PC-3 (cell line): ENCODE data around the gene CYP2B6. TPM values are rescaled to one million over a fixed set of nuclear protein-coding genes. Genes with fewer than 3 reads are reported as not detected.

Experiments used
- ATAC-seq: fragments of 200-7000 bp; cut with Tn5 transposase; 2 replicates; pipeline ENCODE4 v1.9.1; 2020; ENCODE audit warnings: mild to moderate bottlenecking, moderate library complexity
- BruUV-seq: library from RNA; stranded (reverse); fragments of 400-500 nt; replicated peaks from 2 replicates; lab custom pipeline; 2021; lab: Mats Ljungman, UMichigan
- CTCF ChIA-PET: fragments of 300-600 bp; sonication (Branson Sonifier 250); formaldehyde crosslinking; loops from one replicate; lab custom pipeline; 2022; ENCODE audit warnings: antibody characterized with exemption; lab: Charles Lee
- POLR2A ChIA-PET: fragments of 300-600 bp; sonication (Branson Sonifier 250); formaldehyde crosslinking; loops from one replicate; lab custom pipeline; 2022; ENCODE audit warnings: antibody characterized with exemption; ENCODE audit not compliant: unreplicated experiment; lab: Charles Lee
- DNase-seq: peaks from one replicate; pipeline ENCODE4 v3.0.0-alpha.2; 2015
- H2AFZ ChIP-seq: fragments of 300-600 bp; sonication (generic); 2 replicates; pipeline ENCODE4 v1.6.0; 2016; ENCODE audit warnings: antibody characterized with exemption, low read length
- H3F3A ChIP-seq: fragments of 300-600 bp; sonication (generic); one replicate; pipeline ENCODE4 v1.6.0; 2017; ENCODE audit warnings: antibody characterized with exemption, low read length, control low read depth, mild to moderate bottlenecking; ENCODE audit not compliant: unreplicated experiment
- H3K27ac ChIP-seq: fragments of 300-600 bp; sonication (generic); 2 replicates; pipeline ENCODE4 v1.5.1; 2016; ENCODE audit warnings: mild to moderate bottlenecking, low read length
- H3K27me3 ChIP-seq: fragments of 300-600 bp; sonication (generic); 2 replicates; pipeline ENCODE4 v1.6.1; 2016; ENCODE audit warnings: low read length, mixed read lengths
- H3K36me3 ChIP-seq: fragments of 300-600 bp; sonication (generic); 2 replicates; pipeline ENCODE4 v1.6.1; 2016; ENCODE audit warnings: low read depth, mixed run types, low read length, mixed read lengths
- H3K4me1 ChIP-seq: fragments of 300-600 bp; sonication (generic); 2 replicates; pipeline ENCODE4 v1.5.1; 2016; ENCODE audit warnings: low read length; ENCODE audit not compliant: insufficient read depth
- H3K4me2 ChIP-seq: fragments of 300-600 bp; sonication (generic); 2 replicates; pipeline ENCODE4 v1.6.0; 2016; ENCODE audit warnings: low read length
- H3K4me3 ChIP-seq: fragments of 300-600 bp; sonication (generic); 2 replicates; pipeline ENCODE4 v1.5.1; 2016; ENCODE audit warnings: mild to moderate bottlenecking, low read length, mixed read lengths
- H3K79me2 ChIP-seq: fragments of 300-600 bp; sonication (generic); 2 replicates; pipeline ENCODE4 v1.6.1; 2017; ENCODE audit warnings: low read length, mixed read lengths
- H3K9ac ChIP-seq: fragments of 300-600 bp; sonication (generic); 2 replicates; pipeline ENCODE4 v1.6.0; 2016; ENCODE audit warnings: mild to moderate bottlenecking, low read length
- H3K9me2 ChIP-seq: fragments of 300-600 bp; sonication (generic); replicated peaks from 2 replicates; pipeline ENCODE4 v1.6.1; 2016; ENCODE audit warnings: mixed run types, low read length, mixed read lengths
- H3K9me3 ChIP-seq: fragments of 300-600 bp; sonication (generic); 2 replicates; pipeline ENCODE4 v1.6.1; 2016; ENCODE audit warnings: low read length, mixed read lengths
- H4K20me1 ChIP-seq: fragments of 300-600 bp; sonication (generic); 2 replicates; pipeline ENCODE4 v1.6.1; 2016; ENCODE audit warnings: low read length, mixed read lengths
- EZH2 ChIP-seq: fragments of 300-600 bp; sonication (generic); IDR thresholded peaks from one replicate; pipeline ENCODE4 v1.6.1; 2017; ENCODE audit warnings: antibody characterized with exemption, mild to moderate bottlenecking, low read length; ENCODE audit not compliant: unreplicated experiment
- EZH2phosphoT487 ChIP-seq: fragments of 300-600 bp; sonication (generic); IDR thresholded peaks from 2 replicates; pipeline ENCODE4 v1.6.1; 2018; ENCODE audit warnings: mild to moderate bottlenecking, antibody characterized with exemption, low read length, borderline replicate concordance
- intact Hi-C: fragments of 100-400 bp; cut with micrococcal nuclease; formaldehyde crosslinking; loops from 2 replicates; pipeline ENCODE4 v1.9.0; 2023
- total RNA-seq: library from RNA; depleted of rRNA; stranded (reverse); fragments of >200 nt; gene quantifications from 2 replicates; pipeline ENCODE4 v1.2.3, GENCODE V29; 2014
- TF ChIP-seq, protein P1 (sequence below): fragments of 300-600 bp; sonication (generic); conservative IDR thresholded peaks from 2 replicates; pipeline ENCODE4 v1.5.1; 2017; ENCODE audit warnings: antibody characterized with exemption, low read depth, mild to moderate bottlenecking, low read length

Gene CYP2B6
- total RNA-seq, 1 experiment from 2014 or later, result not detected

DNA sequence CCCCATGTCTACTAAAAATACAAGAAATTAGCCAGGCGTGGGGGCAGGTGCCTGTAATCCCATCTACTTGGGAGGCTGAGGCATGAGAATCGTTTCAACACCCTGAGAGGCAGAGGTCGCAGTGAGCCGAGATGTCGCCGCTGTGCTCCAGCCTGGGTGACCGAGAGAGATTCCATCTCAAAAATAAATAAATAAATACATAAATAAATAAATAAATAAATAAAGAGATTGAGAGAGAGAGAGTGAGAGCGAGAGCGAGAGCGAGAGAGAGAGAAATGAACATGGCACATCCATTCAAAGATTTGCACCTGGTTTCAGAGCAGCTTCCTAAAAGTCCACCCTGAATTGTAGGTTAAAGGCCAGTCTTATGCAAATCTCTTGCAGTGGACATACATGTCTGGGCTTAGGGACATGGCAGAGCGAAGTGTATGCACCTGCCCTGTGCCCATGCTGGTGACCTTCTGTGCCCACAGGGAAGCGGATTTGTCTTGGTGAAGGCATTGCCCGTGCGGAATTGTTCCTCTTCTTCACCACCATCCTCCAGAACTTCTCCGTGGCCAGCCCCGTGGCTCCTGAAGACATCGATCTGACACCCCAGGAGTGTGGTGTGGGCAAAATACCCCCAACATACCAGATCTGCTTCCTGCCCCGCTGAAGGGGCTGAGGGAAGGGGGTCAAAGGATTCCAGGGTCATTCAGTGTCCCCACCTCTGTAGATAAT, 42.3 kb upstream of the CYP2B6 start:
- no peaks in the 10 kb centered on the region for H3K9me2 ChIP-seq
- intact Hi-C loops, result no loop called here
- no peak overlapping the region for H3K27ac ChIP-seq
- no peak overlapping the region for H3K4me2 ChIP-seq
- DNase-seq (no peak), ATAC-seq (no peak)
- H4K20me1 ChIP-seq, result no peaks in the 10 kb centered on the region
- BruUV-seq, result no TSS peak
- no peak overlapping the region for H3K4me3 ChIP-seq
- H3K36me3 ChIP-seq, result no peaks in the 10 kb centered on the region
- ChIA-PET CTCF (no interaction called here), POLR2A (no interaction called here)
- TF ChIP-seq, protein P1, sequence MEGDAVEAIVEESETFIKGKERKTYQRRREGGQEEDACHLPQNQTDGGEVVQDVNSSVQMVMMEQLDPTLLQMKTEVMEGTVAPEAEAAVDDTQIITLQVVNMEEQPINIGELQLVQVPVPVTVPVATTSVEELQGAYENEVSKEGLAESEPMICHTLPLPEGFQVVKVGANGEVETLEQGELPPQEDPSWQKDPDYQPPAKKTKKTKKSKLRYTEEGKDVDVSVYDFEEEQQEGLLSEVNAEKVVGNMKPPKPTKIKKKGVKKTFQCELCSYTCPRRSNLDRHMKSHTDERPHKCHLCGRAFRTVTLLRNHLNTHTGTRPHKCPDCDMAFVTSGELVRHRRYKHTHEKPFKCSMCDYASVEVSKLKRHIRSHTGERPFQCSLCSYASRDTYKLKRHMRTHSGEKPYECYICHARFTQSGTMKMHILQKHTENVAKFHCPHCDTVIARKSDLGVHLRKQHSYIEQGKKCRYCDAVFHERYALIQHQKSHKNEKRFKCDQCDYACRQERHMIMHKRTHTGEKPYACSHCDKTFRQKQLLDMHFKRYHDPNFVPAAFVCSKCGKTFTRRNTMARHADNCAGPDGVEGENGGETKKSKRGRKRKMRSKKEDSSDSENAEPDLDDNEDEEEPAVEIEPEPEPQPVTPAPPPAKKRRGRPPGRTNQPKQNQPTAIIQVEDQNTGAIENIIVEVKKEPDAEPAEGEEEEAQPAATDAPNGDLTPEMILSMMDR, result no peak
- no peak for TF ChIP-seq EZH2phosphoT487
- no peak for TF ChIP-seq EZH2
- no peaks in the 10 kb centered on the region for H3F3A ChIP-seq
- no peak overlapping the region for H3K9ac ChIP-seq
- H3K27me3 ChIP-seq, result no peaks in the 10 kb centered on the region
- H3K4me1 ChIP-seq, result no peaks in the 10 kb centered on the region
- no peak overlapping the region for H2AFZ ChIP-seq
- H3K9me3 ChIP-seq, result no peaks in the 10 kb centered on the region
- no peaks in the 10 kb centered on the region for H3K79me2 ChIP-seq

DNA sequence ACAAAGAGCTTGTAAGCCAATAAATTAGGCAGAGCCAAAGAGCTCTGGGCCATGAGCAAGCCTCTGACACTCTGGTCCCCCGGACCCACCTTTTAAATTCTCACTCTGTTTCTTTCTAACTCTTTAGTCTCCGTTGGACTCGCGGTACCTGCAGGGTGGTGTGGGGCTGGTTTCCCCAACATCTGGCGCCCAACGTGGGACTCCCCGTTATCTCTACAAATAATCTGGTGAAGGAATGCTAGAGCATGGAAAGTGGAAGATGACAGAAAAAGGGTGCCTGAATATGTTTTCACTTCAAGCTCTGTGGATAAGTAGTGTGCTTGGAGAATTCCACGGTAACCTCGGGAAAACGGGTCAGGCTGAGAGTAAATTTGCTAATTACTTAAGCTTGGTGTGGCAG, 36.5 kb upstream of the CYP2B6 start:
- no peak for DNase-seq
- intact Hi-C loops, result no loop called here
- Histone ChIP-seq H3K4me3 (no peak overlapping the region), H3K9me3 (peaks cover 14% of the 10 kb centered on the region; the same call in 1 of the 2 replicates), H3K36me3 (no peaks in the 10 kb centered on the region; the same call in 1 of the 2 replicates), H3K9me2 (no peaks in the 10 kb centered on the region), H3K9ac (no peak overlapping the region), H3K4me1 (no peaks in the 10 kb centered on the region), H3F3A (no peaks in the 10 kb centered on the region), H2AFZ (no peak overlapping the region), H3K4me2 (no peak overlapping the region), H3K27me3 (no peaks in the 10 kb centered on the region), H3K79me2 (no peaks in the 10 kb centered on the region), H3K27ac (no peak overlapping the region), H4K20me1 (no peaks in the 10 kb centered on the region)
- TF ChIP-seq EZH2 (no peak), EZH2phosphoT487 (no peak)
- TF ChIP-seq, protein P1, result no peak
- ChIA-PET CTCF (no interaction called here), POLR2A (no interaction called here)
- ATAC-seq, result no peak
- BruUV-seq, result no TSS peak

DNA sequence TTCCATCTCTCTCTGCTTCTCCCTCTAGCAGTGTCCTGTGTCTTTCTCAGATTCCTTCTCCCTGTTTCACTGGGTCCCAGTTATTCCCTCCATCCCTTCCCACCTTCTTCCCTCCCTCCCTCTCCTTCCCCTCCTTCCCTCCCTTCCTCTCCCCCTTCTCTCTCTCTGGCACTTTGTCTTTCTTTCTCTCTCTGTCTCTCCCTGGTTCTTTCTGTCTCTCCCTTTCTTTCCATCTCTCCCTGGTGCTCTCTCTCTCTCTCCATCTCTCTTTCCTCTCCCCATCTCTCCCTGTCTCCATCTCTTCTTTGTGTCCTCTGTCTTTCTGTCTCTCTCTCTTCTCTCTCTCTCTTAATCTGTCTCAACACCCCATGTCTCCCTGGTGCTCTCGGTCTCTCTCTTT, 31.7 kb upstream of the CYP2B6 start:
- ATAC-seq, result no peak
- POLR2A ChIA-PET, result no interaction called here
- Histone ChIP-seq H4K20me1 (no peaks in the 10 kb centered on the region), H3K9me3 (peaks cover 9% of the 10 kb centered on the region; the same call in 1 of the 2 replicates), H3K9ac (no peak overlapping the region), H3K27ac (no peak overlapping the region), H3K36me3 (no peaks in the 10 kb centered on the region), H3K4me2 (no peak overlapping the region), H3K4me3 (no peak overlapping the region), H3F3A (no peaks in the 10 kb centered on the region), H3K9me2 (no peaks in the 10 kb centered on the region), H3K79me2 (no peaks in the 10 kb centered on the region), H3K27me3 (no peaks in the 10 kb centered on the region), H3K4me1 (peaks cover 20% of the 10 kb centered on the region), H2AFZ (no peak overlapping the region)
- TF ChIP-seq, protein P1, result no peak
- TF ChIP-seq EZH2phosphoT487, result no peak
- no peak for TF ChIP-seq EZH2
- no peak for DNase-seq
- CTCF ChIA-PET, result no interaction called here
- intact Hi-C loops, result no loop called here
- BruUV-seq, result no TSS peak
